Suprapubic skin (tissue), 4 donors: Measurements from ENCODE around the gene SEC24B. TPM values are rescaled to one million over a fixed set of nuclear protein-coding genes. Genes with fewer than 3 reads are reported as not detected.

Source experiments
- DNase-seq, 2 donors: peaks; one replicate each; pipeline ENCODE4 v3.0.0-alpha.2; 2019; ENCODE audit warnings: low spot score in 2 of 2
- H3K27ac ChIP-seq: fragments of 200-600 bp; sonication (generic); one replicate; pipeline ENCODE4 v1.5.1; 2019
- H3K27me3 ChIP-seq: fragments of 200-600 bp; sonication (generic); one replicate; pipeline ENCODE4 v1.5.1; 2019
- H3K36me3 ChIP-seq: fragments of 200-600 bp; sonication (generic); one replicate; pipeline ENCODE4 v1.5.1; 2019
- H3K4me1 ChIP-seq: fragments of 200-600 bp; sonication (generic); one replicate; pipeline ENCODE4 v1.5.1; 2019
- H3K4me3 ChIP-seq: fragments of 200-600 bp; sonication (generic); one replicate; pipeline ENCODE4 v1.5.1; 2019; ENCODE audit warnings: mild to moderate bottlenecking
- H3K9me3 ChIP-seq: fragments of 200-600 bp; sonication (generic); one replicate; pipeline ENCODE4 v1.5.1; 2019
- CTCF ChIP-seq, 2 donors: fragments of 200-600 bp in 1 of 2; fragments of 450-650 bp in 1 of 2; sonication (generic) in 1 of 2; IDR thresholded peaks; one replicate each; pipeline ENCODE4 v1.5.1; 2016 to 2019; ENCODE audit warnings: antibody characterized with exemption in 2 of 2, mild to moderate bottlenecking in 1 of 2, moderate library complexity in 1 of 2
- EP300 ChIP-seq: sonication (generic); formaldehyde crosslinking; IDR thresholded peaks from one replicate; pipeline ENCODE4 v1.6.1; 2017; ENCODE audit warnings: antibody characterized with exemption
- POLR2A ChIP-seq, 2 donors: fragments of 450-650 bp; IDR thresholded peaks; one replicate each; pipeline ENCODE4 v1.6.1; 2017; ENCODE audit warnings: antibody characterized with exemption in 2 of 2, mild to moderate bottlenecking in 2 of 2, moderate library complexity in 2 of 2
- POLR2AphosphoS5 ChIP-seq, 3 donors: sonication (generic); formaldehyde crosslinking; IDR thresholded peaks; one replicate each; pipeline ENCODE4 v1.6.1; 2017; ENCODE audit warnings: antibody characterized with exemption in 3 of 3
- WGBS: methylation state at CpG from one replicate; pipeline ENCODE4 v1.1.5; 2018; 5-methylcytosine and 5-hydroxymethylcytosine counted together
- total RNA-seq, 4 donors: library from RNA; depleted of rRNA; stranded (reverse); fragments of >200 nt; gene quantifications; one replicate each; pipeline ENCODE4 v1.1.0, GENCODE V29; 2016

The SEC24B gene
- total RNA-seq, 4 donors from 2014 or later, result 38.6 to 77.6 (median 46.1) TPM

GRCh38 chr4:109560687-109561461, 127.3 kb downstream of the SEC24B start:
- peak; percentile 74 to 83 for DNase-seq
- Histone ChIP-seq H3K4me3 (peak overlapping the region; percentile 79), H3K27me3 (no peaks in the 10 kb centered on the region), H3K27ac (peak overlapping the region; percentile 92), H3K36me3 (no peaks in the 10 kb centered on the region), H3K4me1 (peaks cover 20% of the 10 kb centered on the region), H3K9me3 (no peaks in the 10 kb centered on the region)
- TF ChIP-seq POLR2AphosphoS5 (IDR thresholded peaks at IDR 0.05), result no peak
- TF ChIP-seq POLR2A (IDR thresholded peaks at IDR 0.05), result no peak
- TF ChIP-seq EP300, result no peak
- no peak for TF ChIP-seq CTCF (IDR thresholded peaks at IDR 0.05)
- WGBS, result under 1% methylated on average over 16 of the region's 29 CpGs

DNA sequence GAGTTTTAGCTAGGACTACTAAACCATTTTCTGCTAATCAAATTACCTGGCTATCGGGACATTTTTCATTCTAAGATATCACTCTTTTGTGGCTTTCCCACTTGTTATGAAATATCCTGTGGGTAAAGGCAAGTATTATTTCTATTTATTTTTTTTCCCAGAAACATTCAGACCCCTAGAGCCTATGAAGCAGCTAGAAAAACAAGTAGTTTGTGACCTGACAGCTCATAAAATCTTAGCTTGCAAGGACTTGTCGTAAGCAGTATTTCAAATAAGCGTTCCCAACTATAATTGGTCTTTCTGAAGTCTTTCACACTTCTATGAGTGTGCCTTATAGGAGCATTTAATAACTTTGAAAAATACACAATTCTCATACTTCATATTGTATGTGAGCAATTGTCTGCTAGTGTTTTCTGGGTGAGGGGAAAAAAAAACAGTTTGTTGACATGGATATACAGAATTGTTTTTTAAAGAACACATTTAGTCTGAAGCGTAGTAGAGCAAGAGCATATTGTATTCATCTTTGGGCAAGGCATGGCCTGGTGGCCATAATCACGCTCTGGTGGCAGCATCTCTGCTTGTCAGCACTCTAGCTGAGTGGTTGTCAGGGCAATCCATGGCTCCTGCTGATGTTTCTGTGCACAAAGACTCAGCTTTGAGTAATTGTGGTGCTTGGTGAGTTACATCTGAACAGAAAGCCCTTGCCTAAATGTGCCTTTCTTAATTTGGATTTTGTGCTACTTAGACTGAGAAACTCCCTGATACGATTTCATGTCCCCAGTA, 129.0 kb downstream of the SEC24B start:
- no peak overlapping the region for H3K27ac ChIP-seq
- no peaks in the 10 kb centered on the region for H3K27me3 ChIP-seq
- 71% methylated on average over 6 of the region's 6 CpGs for whole genome bisulfite sequencing
- DNase-seq, result no peak
- H3K4me3 ChIP-seq, result no peak overlapping the region
- no peaks in the 10 kb centered on the region for H3K36me3 ChIP-seq
- no peak for TF ChIP-seq CTCF (IDR thresholded peaks at IDR 0.05)
- peaks cover 20% of the 10 kb centered on the region for H3K4me1 ChIP-seq
- no peaks in the 10 kb centered on the region for H3K9me3 ChIP-seq

DNA sequence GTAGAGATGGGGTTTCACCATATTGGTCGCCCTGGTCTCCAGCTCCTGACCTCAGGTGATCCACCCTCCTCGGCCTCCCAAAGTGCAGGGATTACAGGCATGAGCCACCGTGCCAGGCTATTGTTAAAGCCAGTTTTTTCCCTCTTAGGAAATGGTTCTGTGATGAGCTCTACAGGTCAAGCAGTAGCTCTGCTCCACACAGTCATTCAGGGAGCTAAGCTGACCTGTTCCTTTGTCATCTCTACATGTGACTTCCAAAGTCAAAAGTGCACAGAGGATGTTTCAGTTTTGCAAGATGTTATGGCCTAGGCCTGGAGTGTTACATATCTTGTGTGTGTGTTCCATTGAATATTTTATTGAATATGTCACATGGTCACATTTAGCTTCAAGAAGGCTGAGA, 137.9 kb downstream of the SEC24B start:
- Histone ChIP-seq H3K27me3 (no peaks in the 10 kb centered on the region), H3K4me3 (no peak overlapping the region), H3K36me3 (no peaks in the 10 kb centered on the region), H3K27ac (no peak overlapping the region), H3K9me3 (no peaks in the 10 kb centered on the region), H3K4me1 (peaks cover 2% of the 10 kb centered on the region)
- no peak for TF ChIP-seq EP300
- no peak for TF ChIP-seq CTCF (IDR thresholded peaks at IDR 0.05)
- TF ChIP-seq POLR2A (IDR thresholded peaks at IDR 0.05), result no peak
- TF ChIP-seq POLR2AphosphoS5 (IDR thresholded peaks at IDR 0.05), result no peak
- DNase-seq, result no peak
- 97% methylated on average over 3 of the region's 3 CpGs for WGBS

GRCh38 chr4:109572154-109572553, 138.5 kb downstream of the SEC24B start:
- no peak for DNase-seq
- H3K4me3 ChIP-seq, result no peak overlapping the region
- peaks cover 2% of the 10 kb centered on the region for H3K4me1 ChIP-seq
- no peaks in the 10 kb centered on the region for H3K27me3 ChIP-seq
- no peak overlapping the region for H3K27ac ChIP-seq
- 95% methylated on average over 3 of the region's 3 CpGs for WGBS
- H3K9me3 ChIP-seq, result no peaks in the 10 kb centered on the region
- no peaks in the 10 kb centered on the region for H3K36me3 ChIP-seq
- no peak for TF ChIP-seq POLR2AphosphoS5 (IDR thresholded peaks at IDR 0.05)
- no peak for TF ChIP-seq POLR2A (IDR thresholded peaks at IDR 0.05)
- TF ChIP-seq CTCF (IDR thresholded peaks at IDR 0.05), result no peak
- TF ChIP-seq EP300, result no peak

DNA sequence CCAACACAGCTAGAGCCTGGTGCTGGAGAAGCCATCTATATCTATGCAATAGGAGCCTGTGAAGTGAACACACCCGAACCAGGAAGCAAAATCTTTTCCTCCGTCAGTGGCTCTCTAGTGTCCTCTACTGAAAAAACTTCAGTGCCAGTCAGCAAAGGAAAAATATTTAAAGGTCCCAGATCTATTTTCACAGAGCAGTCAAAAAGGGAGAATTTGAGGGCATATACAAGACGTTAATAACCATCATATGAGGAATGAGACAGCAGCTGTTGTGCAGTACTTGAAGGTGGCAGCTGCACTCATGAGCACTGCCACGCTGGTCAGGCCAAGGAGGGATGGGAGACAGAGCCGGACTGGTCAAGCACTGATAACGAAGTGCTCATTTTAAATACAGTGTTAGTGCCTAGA, 140.8 kb downstream of the SEC24B start:
- H3K27ac ChIP-seq, result no peak overlapping the region
- no peak overlapping the region for H3K4me3 ChIP-seq
- no peaks in the 10 kb centered on the region for H3K9me3 ChIP-seq
- WGBS, result 61% methylated on average over 6 of the region's 6 CpGs
- H3K4me1 ChIP-seq, result peaks cover 2% of the 10 kb centered on the region
- H3K36me3 ChIP-seq, result no peaks in the 10 kb centered on the region
- H3K27me3 ChIP-seq, result no peaks in the 10 kb centered on the region
- TF ChIP-seq CTCF (IDR thresholded peaks at IDR 0.05), result no peak
- no peak for DNase-seq
